GM21786 (cell line): ENCODE data around the gene IL13.

ENCODE experiments used
- ATAC-seq: cut with Tn5 transposase; IDR thresholded peaks from one replicate; pipeline ENCODE4 v1.9.1; 2021; ENCODE audit not compliant: unreplicated experiment

Gene IL13

DNA sequence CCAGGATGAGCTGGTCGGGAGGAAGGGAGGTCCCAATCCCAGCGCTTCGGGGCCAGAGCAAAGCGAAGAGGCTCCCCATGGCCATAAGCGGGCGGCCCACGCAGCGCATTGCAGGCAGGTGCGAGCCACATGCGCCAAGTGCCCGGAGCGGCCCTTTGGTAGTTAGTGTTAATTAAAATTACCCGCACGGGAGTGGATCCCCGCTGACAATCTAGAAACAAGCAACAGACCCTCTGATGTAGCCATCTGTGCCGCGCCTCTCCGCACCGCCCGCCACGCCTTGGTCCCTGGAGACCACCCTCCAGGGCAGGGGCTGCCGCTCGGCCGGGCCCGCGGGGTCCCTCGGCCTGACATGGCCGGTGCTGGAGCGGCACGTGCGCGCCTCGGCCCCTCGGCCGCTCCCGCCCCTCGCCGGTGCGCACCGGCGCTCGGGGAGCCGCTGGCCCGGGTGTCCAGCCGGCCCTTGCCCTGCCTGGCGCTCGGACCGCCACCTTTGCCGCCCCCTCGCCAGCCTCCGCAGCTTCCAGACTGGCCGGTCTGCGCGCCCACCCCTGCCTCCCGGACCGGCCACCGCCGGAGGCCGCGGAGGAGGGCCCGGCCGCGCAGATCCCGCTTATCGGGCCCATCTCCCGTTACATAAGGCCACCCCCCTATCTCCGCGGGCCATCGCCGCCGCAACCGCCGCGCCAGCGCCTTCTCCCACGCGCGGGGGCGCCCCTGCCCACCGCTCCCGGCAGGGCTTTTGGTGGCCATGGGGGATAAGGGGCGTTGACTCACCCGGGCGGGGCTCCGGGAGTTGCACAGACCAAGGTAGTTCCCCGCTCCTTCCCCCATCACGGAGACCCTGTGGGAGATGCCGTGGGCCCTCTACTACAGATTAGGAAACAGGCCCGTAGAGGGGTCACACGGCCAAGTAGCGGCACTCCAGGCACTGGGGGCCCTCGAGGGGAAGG is 1.9 kb upstream of the IL13 start:
- ATAC-seq = no peak

DNA sequence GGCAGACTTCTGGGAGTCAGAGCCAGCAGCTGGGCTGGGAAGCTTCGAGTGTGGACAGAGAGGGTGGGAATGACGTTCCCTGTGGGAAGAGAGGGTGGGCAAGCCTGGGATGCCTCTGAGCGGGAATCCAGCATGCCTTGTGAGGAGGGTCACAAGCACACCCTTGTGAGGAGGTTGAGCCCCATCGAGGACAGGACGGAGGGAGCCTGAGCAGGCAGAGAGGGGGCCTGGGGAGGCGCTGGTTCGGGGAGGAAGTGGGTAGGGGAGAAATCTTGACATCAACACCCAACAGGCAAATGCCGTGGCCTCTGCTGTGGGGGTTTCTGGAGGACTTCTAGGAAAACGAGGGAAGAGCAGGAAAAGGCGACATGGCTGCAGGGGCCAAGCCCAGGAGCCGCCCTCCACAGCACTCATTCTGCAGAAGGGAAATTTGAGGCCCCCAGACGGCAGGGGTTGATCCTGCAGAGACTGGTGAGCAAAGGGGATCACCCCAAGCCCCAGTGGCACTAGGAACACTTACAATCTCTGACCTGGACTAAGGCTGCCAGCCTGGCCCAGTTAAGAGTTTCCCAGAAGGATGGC is 1.1 kb upstream of the IL13 start:
- ATAC-seq = no peak

- no peak for ATAC-seq
These were observed 669 bp downstream of the IL13 start for GRCh38 chr5:132658381-132659302.

DNA sequence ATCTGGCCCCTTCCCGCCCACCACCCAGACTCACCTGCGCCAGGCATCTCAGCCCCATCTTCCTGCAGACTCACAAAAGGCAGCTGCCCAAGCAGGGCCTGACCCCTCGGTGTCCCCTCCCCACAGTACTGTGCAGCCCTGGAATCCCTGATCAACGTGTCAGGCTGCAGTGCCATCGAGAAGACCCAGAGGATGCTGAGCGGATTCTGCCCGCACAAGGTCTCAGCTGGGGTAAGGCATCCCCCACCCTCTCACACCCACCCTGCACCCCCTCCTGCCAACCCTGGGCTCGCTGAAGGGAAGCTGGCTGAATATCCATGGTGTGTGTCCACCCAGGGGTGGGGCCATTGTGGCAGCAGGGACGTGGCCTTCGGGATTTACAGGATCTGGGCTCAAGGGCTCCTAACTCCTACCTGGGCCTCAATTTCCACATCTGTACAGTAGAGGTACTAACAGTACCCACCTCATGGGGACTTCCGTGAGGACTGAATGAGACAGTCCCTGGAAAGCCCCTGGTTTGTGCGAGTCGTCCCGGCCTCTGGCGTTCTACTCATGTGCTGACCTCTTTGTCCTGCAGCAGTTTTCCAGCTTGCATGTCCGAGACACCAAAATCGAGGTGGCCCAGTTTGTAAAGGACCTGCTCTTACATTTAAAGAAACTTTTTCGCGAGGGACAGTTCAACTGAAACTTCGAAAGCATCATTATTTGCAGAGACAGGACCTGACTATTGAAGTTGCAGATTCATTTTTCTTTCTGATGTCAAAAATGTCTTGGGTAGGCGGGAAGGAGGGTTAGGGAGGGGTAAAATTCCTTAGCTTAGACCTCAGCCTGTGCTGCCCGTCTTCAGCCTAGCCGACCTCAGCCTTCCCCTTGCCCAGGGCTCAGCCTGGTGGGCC is 1.9 kb downstream of the IL13 start:
- no peak for ATAC-seq

DNA sequence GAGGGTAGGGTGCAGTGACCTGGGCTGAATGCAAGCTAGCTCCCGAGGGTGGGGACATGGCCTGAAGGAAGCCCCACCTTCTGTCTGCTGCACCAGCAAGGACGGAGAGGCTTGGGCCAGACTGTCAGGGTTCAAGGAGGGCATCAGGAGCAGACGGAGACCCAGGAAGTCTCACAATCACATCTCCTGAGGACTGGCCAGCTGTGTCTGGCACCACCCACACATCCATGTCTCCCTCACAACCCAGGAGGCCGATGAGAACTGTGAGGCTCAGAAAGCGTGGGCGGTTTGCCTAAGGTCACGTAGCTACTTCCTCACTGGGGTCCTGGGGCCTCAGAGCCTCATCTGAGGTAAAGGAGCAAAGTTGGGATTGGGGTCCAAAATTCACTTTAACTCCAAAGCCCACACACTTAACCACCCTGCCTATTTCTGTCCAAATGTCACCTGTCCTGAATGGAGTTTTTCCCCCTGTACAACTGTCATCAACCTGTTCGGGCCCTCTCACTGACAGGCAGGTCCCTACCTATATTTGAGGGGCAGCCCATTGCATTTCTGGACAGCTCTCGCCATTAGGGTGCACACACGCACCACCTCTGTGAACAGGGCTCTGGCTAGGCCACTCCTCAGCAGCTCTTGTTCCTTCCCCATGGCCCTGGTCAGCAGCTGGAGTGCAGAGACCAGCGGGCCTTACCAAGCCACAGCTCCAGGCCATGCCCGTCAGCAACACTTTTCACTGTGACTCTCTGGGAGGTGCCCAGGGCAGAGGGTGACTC is 3.4 kb downstream of the IL13 start:
- no peak for ATAC-seq

DNA sequence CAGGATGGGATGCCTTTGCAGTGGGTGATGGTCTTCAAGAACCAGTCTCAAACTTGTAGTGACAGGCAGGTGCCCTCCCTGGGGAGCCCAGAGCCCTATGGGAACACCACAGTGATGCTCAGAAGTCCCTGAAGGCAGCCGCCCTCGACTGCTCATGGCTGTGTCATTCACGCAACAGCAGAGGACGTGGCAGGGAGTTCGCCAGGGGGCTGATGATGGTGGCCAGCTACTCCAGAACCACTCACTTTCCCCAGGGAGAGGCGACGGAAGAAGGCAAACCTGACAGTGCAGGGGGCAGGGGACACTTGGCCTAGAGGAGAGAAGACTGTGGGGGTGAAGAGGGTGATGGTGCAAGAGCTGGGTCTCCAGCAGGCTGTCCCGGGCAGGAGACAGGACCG is 4.0 kb downstream of the IL13 start:
- no peak for ATAC-seq

DNA sequence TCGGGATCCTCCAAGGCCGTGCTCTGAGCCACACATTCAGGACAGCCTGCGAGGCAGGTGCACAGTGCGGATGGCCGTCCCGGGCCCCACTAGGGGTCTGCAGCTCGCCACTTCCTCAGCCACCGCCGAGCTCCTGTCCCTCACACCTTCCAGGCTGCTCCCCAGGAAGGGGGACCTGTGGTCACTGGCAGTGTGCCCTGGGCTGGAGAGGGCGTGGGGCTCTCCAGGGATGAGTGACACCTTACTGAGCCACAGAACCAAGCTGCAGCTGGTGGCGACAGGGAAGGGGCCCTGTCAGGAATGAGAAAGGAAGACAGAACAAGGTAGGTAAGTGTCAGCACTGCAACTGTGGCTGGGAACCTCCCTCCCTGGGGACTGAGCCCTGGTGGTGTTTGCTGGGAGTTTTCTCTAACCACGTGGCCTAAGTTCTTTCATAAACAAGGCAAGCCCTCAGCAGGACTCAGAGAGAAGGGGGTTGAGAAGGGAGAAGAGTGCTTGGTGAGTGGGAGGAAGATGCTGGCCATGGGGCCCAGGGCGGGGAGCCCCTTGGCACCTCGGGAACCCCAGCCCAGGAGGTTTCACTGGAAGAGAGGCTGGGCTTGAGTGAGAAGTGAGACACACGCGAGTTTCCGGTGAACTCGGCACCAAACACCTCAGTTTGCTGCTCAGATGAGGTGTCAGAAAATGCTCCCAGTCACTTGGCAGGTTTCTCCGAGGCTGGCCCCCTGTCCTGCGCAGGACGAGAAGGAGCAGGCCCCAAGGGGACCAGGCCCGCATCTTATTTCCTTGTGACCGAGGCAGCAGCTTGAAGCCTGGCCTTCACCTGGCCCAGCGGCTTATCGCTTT is 5.2 kb downstream of the IL13 start:
- peak; percentile 46 for ATAC-seq

- ATAC-seq = peak; percentile 55
These were observed 6.1 kb downstream of the IL13 start for GRCh38 chr5:132663771-132664695.

GRCh38 chr5:132664696-132665209 is 6.8 kb downstream of the IL13 start:
- no peak for ATAC-seq

- ATAC-seq = no peak
These were observed 7.7 kb downstream of the IL13 start for GRCh38 chr5:132665574-132666080.

GRCh38 chr5:132666310-132667123 is 8.5 kb downstream of the IL13 start:
- no peak for ATAC-seq

DNA sequence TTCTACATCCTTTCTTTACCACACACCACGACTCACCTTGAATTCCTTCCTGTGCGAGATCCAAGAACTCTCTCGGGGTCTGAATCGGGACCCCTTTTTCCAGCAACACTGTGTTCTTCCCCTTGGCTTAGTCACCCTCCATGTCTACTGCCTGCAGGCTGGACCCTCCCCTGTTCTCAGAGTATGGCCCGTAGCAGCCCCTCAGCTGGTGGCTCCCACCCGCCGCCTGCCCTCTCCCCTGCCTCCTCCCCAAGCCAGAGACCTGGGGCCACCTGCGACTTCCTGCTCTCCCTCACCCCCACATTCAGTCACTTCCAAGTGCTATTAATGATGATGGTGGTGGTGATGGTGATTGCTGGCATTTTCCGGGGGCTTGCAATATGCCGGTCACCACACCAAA is 9.3 kb downstream of the IL13 start:
- ATAC-seq = no peak

GRCh38 chr5:132667761-132668705 is 10.1 kb downstream of the IL13 start:
- ATAC-seq = no peak

DNA sequence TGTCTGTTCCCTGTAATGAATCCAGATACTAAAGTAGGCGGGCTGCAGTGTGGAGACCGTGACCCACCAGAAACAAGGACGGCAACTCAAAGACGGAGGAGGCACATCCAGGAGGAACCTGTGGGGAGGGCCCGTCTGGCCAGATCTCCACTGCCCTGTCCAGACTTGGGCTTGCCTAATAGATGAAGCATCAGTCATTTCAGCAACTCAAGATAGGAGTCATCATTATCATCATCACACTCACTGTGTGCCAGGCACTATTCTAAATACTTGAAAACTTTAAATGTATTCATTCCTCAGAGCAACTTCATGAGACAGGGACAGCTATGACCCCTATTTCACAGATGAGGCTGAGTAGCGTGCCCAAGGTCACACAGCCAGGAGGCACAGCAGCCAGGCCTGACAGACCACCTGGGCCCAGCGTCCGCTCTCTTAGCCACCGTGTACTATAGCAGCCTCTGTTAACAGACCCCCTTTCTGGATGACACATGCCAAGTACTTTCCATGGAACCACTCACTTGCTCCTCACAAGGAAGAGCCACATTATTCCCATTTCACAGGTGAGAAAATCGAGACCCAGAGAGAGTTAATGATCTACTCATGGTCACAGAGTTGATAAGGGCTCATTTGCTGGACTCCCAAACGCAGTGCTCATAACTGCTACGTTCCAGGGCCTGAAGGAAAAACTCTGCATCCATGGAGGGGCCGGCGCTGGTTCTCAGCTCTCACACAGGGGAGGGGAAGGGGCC is 10.9 kb downstream of the IL13 start:
- no peak for ATAC-seq

DNA sequence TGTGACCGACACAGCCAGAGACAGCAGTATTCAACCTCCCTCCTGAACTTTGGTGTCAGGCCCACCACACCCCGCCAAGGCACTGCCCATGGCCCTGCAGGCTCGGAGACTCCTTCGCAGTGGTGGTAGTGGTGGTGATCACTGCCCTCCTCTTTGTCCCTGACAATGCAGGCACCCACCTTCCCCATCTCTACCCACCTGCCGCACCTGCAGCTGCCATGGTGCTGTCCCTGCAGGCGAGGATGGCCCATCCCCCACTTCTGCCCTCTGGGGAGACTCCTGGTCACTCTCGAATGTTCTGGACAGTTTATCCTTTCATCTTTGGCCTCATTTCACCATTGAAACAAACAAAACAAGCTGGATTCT is 11.5 kb downstream of the IL13 start:
- ATAC-seq = no peak
